Stimulated activated CD8-positive, alpha-beta memory T cell treated with anti-CD3 and anti-CD28 coated beads, Interleukin-12 subunit alpha, Interleukin-12 subunit beta, amount 100 ng/mL, for 4 hours (primary cell): ENCODE results near the gene OXT.
"Not testable (repeated sequence)": the region's sequence is repeated elsewhere in the genome, so short reads cannot be mapped to it uniquely, and the experiment has no call there.

ENCODE experiments used
- DNase-seq: peaks from one replicate; pipeline ENCODE4 v3.0.0-alpha.2; 2020; ENCODE audit warnings: low read depth

The OXT gene

GRCh38 chr20:3071610-3072529, at the start of gene OXT:
Gene OXT, plus strand, starts transcription at chr20:3071620. Its CDS starts 36 bp downstream, at chr20:3071656.
- peak; percentile 56 for DNase-seq

GRCh38 chr20:3021777-3022176, 49.6 kb upstream of the OXT start:
- no peak for DNase-seq

- DNase-seq = not testable (repeated sequence)
These were observed 48.6 kb upstream of the OXT start for GRCh38 chr20:3022559-3023490.

GRCh38 chr20:3027987-3028386, 43.4 kb upstream of the OXT start:
- DNase-seq = no peak

- no peak for DNase-seq
These were observed 39.8 kb upstream of the OXT start for GRCh38 chr20:3031524-3032147.

GRCh38 chr20:3032624-3033023, 38.8 kb upstream of the OXT start:
- DNase-seq = no peak

- DNase-seq = no peak
These were observed 33.8 kb upstream of the OXT start for GRCh38 chr20:3037654-3038053.

- no peak for DNase-seq
These were observed 33.0 kb upstream of the OXT start for GRCh38 chr20:3038454-3038853.

- no peak for DNase-seq
These were observed 32.0 kb upstream of the OXT start for GRCh38 chr20:3039426-3039825.

- DNase-seq = no peak
These were observed 31.3 kb upstream of the OXT start for GRCh38 chr20:3040086-3040485.

- no peak for DNase-seq
These were observed 29.5 kb upstream of the OXT start for GRCh38 chr20:3041854-3042409.

GRCh38 chr20:3042625-3043024, 28.8 kb upstream of the OXT start:
- no peak for DNase-seq

- no peak for DNase-seq
These were observed 28.1 kb upstream of the OXT start, which contains the start of gene GNRH2 for GRCh38 chr20:3043322-3043721. Gene GNRH2, plus strand, starts transcription at chr20:3043622. Its CDS starts 793 bp downstream, at chr20:3044415.

- DNase-seq = no peak
These were observed 27.0 kb upstream of the OXT start for GRCh38 chr20:3044336-3044965.

GRCh38 chr20:3045042-3045815, 26.2 kb upstream of the OXT start:
- DNase-seq = no peak

- DNase-seq = peak; percentile 72
These were observed 25.4 kb upstream of the OXT start, which contains the start of gene MRPS26 for GRCh38 chr20:3045816-3046676. Gene MRPS26, plus strand, starts transcription at chr20:3046052. Its CDS starts 17 bp downstream, at chr20:3046069.

GRCh38 chr20:3046677-3047462, 24.6 kb upstream of the OXT start:
- no peak for DNase-seq
